ENCODE data around the gene GAS2L1. TPM values are rescaled to one million over a fixed set of nuclear protein-coding genes. Genes with fewer than 3 reads are reported as not detected.

The GAS2L1 gene
- total RNA-seq, 1 donor from 2014 or later: not detected

- Mint-ChIP-seq H3K4me3 (peak overlapping the region; percentile 96), H3K4me1 (peaks cover 47% of the 10 kb centered on the region), H3K27me3 (no peaks in the 10 kb centered on the region), H3K9me3 (no peaks in the 10 kb centered on the region), H3K27ac (peak overlapping the region; percentile 100), H3K36me3 (ENCODE audit: low read depth) (peaks cover 40% of the 10 kb centered on the region)
- ATAC-seq (ENCODE audit: low read depth) (no peak), DNase-seq (no peak)
- CTCF ChIA-PET: interaction anchor here (1.6 kb wide), 1 partner anchor 21 kb away, joined by 4 read pairs; no protein-coding TSS in a partner anchor
- no peak for TF ChIP-seq CTCF (IDR thresholded peaks at IDR 0.05)
- POLR2A ChIA-PET: interaction anchor here (0.6 kb wide), 1 partner anchor 306 kb away, joined by 3 read pairs; no protein-coding TSS in a partner anchor
- intact Hi-C loops (cut with micrococcal nuclease): loop anchor here (1.0 to 10.0 kb wide), 6 partner anchors 22 to 1352 kb away; partner anchors contain the start of genes CHEK2, HSCB, KREMEN1 and PITPNB
Observed at GRCh38 chr22:29266564-29267461, 39.6 kb upstream of the GAS2L1 start.

GRCh38 chr22:29267462-29267857, 39.0 kb upstream of the GAS2L1 start:
- no peaks in the 10 kb centered on the region for H3K27me3 Mint-ChIP-seq

GRCh38 chr22:29267858-29268510, 38.5 kb upstream of the GAS2L1 start, which contains the start of the genes EWSR1 and RHBDD3:
EWSR1 (plus strand) TSS chr22:29268268; CDS start chr22:29268337, 69 bp downstream.
RHBDD3 (minus strand) TSS chr22:29267981; CDS start chr22:29265626, 2,355 bp downstream.
- H3K4me1 Mint-ChIP-seq: peaks cover 58% of the 10 kb centered on the region
- DNase-seq (peak; percentile 99), ATAC-seq (ENCODE audit: low read depth) (peak; percentile 86)
- peaks cover 52% of the 10 kb centered on the region for H3K36me3 Mint-ChIP-seq (ENCODE audit: low read depth)
- CTCF ChIA-PET: no interaction called here
- peak within 1 kb of the TSS; percentile 96 for H3K4me3 Mint-ChIP-seq
- TF ChIP-seq CTCF (IDR thresholded peaks at IDR 0.05): no peak
- POLR2A ChIA-PET: interaction anchor here (0.6 to 1.7 kb wide), 4 partner anchors 9 to 468 kb away, joined by 3 to 6 read pairs (median 4); no protein-coding TSS in a partner anchor
- intact Hi-C loops (cut with micrococcal nuclease): loop anchor here (1.0 to 10.0 kb wide), 9 partner anchors 23 to 1353 kb away; partner anchors contain the start of genes AP1B1, CHEK2, HSCB and KREMEN1
- peak within 1 kb of the TSS; percentile 100 for H3K27ac Mint-ChIP-seq
- H3K27me3 Mint-ChIP-seq: no peaks in the 10 kb centered on the region
- no peaks in the 10 kb centered on the region for H3K9me3 Mint-ChIP-seq

More at GRCh38 chr22:29267462-29267857, 39.0 kb upstream of the GAS2L1 start:
- peaks cover 53% of the 10 kb centered on the region for H3K4me1 Mint-ChIP-seq
- H3K36me3 Mint-ChIP-seq (ENCODE audit: low read depth): peaks cover 47% of the 10 kb centered on the region
- intact Hi-C loops (cut with micrococcal nuclease): loop anchor here (1.0 to 10.0 kb wide), 6 partner anchors 22 to 1353 kb away; partner anchors contain the start of genes CHEK2, HSCB, KREMEN1 and PITPNB
- no peaks in the 10 kb centered on the region for H3K9me3 Mint-ChIP-seq
- CTCF ChIA-PET: interaction anchor here (1.6 kb wide), 1 partner anchor 22 kb away, joined by 4 read pairs; no protein-coding TSS in a partner anchor
- peak overlapping the region; percentile 96 for H3K4me3 Mint-ChIP-seq
- ATAC-seq (ENCODE audit: low read depth) (no peak), DNase-seq (no peak)
- POLR2A ChIA-PET: interaction anchor here (0.6 to 1.7 kb wide), 2 partner anchors 118 to 306 kb away, joined by 3 to 6 read pairs; no protein-coding TSS in a partner anchor
- H3K27ac Mint-ChIP-seq: peak overlapping the region; percentile 100
- no peak for TF ChIP-seq CTCF (IDR thresholded peaks at IDR 0.05)

GRCh38 chr22:29268511-29269229, 37.8 kb upstream of the GAS2L1 start:
- intact Hi-C loops (cut with micrococcal nuclease): loop anchor here (1.0 to 10.0 kb wide), 8 partner anchors 101 to 1354 kb away; partner anchors contain the start of genes AP1B1, CHEK2, HSCB and KREMEN1
- H3K27ac Mint-ChIP-seq: peak overlapping the region; percentile 100
- H3K36me3 Mint-ChIP-seq (ENCODE audit: low read depth): peaks cover 59% of the 10 kb centered on the region
- no peaks in the 10 kb centered on the region for H3K9me3 Mint-ChIP-seq
- ChIA-PET POLR2A (interaction anchor here (0.6 to 1.7 kb wide), 3 partner anchors 8 to 469 kb away, joined by 3 to 6 read pairs (median 4); no protein-coding TSS in a partner anchor), CTCF (no interaction called here)
- no peak for DNase-seq
- no peaks in the 10 kb centered on the region for H3K27me3 Mint-ChIP-seq
- H3K4me1 Mint-ChIP-seq: peaks cover 64% of the 10 kb centered on the region
- ATAC-seq (ENCODE audit: low read depth): peak; percentile 25
- H3K4me3 Mint-ChIP-seq: peak overlapping the region; percentile 96
- no peak for TF ChIP-seq CTCF (IDR thresholded peaks at IDR 0.05)

All from activated B cell treated with CpG ODN at 0.5 μM for 24 hours (primary cell).